GM23338 (cell line): Measurements from ENCODE around the gene CARD6. TPM values are rescaled to one million over a fixed set of nuclear protein-coding genes. Genes with fewer than 3 reads are reported as not detected.

ENCODE experiments used
- polyA plus RNA-seq: library from polyadenylated mRNA; unstranded; fragments of >200 nt; fragmentation: Nextera tagmentation; extraction: Ambion mirVana; gene quantifications from 2 replicates; pipeline ENCODE4 v1.2.1, GENCODE V29; 2016
- small RNA-seq: library from RNA; depleted of rRNA; stranded (forward); fragments of <200 nt; gene quantifications from one replicate; pipeline ENCODE3, GENCODE V24; 2014; ENCODE audit warnings: low replicate concordance
- total RNA-seq: library from RNA; depleted of rRNA; stranded (reverse); fragments of >200 nt; shearing (Covaris generic); gene quantifications from 2 replicates; pipeline ENCODE4 v1.2.3, GENCODE V29; 2014; rRNA removed

Gene CARD6
- total and polyA plus RNA-seq, 2 experiments from 2014 or later, result 0.32 to 0.45 TPM

Small RNA genes lying within 50 kb of the gene (small RNA-seq; reads per million reads assigned to genes)
- 95.4 reads per million, percentile 99 among the genes with 10 or more reads in this experiment for gene SNORD72

Other genes with a start within 250 kb of the CARD6 start
- gene PTGER4, start 161.5 kb upstream of the CARD6 start, total RNA-seq, result 4.4 and 4.7 TPM in 2 replicates
- gene PTGER4, start 161.5 kb upstream of the CARD6 start, polyA plus RNA-seq, result 0.82 and 1.1 TPM in 2 replicates
- gene TTC33, start 85.4 kb upstream of the CARD6 start, total RNA-seq, result 11.5 and 12.9 TPM in 2 replicates
- 4.0 and 4.1 TPM in 2 replicates for gene TTC33, start 85.4 kb upstream of the CARD6 start, polyA plus RNA-seq
- gene PRKAA1, start 43.0 kb upstream of the CARD6 start, total RNA-seq, result 35.0 and 35.9 TPM in 2 replicates
- 7.8 and 10.3 TPM in 2 replicates for gene PRKAA1, start 43.0 kb upstream of the CARD6 start, polyA plus RNA-seq
- gene RPL37, start 6.1 kb upstream of the CARD6 start, total RNA-seq, result 70.1 and 104 TPM in 2 replicates
- gene RPL37, start 6.1 kb upstream of the CARD6 start, polyA plus RNA-seq, result 3,283 and 3,957 TPM in 2 replicates
- gene C7, start 68.1 kb downstream of the CARD6 start, total RNA-seq, result 0.07 TPM in 1 of 2 replicates, not detected in the other
- 0.05 TPM in 1 of 2 replicates, not detected in the other for gene C7, start 68.1 kb downstream of the CARD6 start, polyA plus RNA-seq
- not detected in 2 replicates for gene MROH2B, start 230.0 kb downstream of the CARD6 start, total RNA-seq
- not detected in 2 replicates for gene MROH2B, start 230.0 kb downstream of the CARD6 start, polyA plus RNA-seq